ENCODE results near the gene LRRC49.

LRRC49 gene

GRCh38 chr15:70947351-70948335 lies 55.0 kb downstream of the LRRC49 start:
- TF ChIP-seq CTCF (IDR thresholded peaks at IDR 0.05; ENCODE audit: low read length, missing control alignments) = no peak
- no peak for DNase-seq (ENCODE audit: low read depth)
- H3K4me3 ChIP-seq (replicated peaks; ENCODE audit: low read depth, low read length) = no peak overlapping the region

GRCh38 chr15:70950953-70951352 lies 58.3 kb downstream of the LRRC49 start:
- TF ChIP-seq CTCF (IDR thresholded peaks at IDR 0.05; ENCODE audit: low read length, missing control alignments) = no peak
- H3K4me3 ChIP-seq (replicated peaks; ENCODE audit: low read depth, low read length) = no peak overlapping the region
- no peak for DNase-seq (ENCODE audit: low read depth)

- TF ChIP-seq CTCF (IDR thresholded peaks at IDR 0.05; ENCODE audit: low read length, missing control alignments) = no peak
- no peak overlapping the region for H3K4me3 ChIP-seq (replicated peaks; ENCODE audit: low read depth, low read length)
- DNase-seq (ENCODE audit: low read depth) = no peak
Observed at GRCh38 chr15:70954171-70954570, 61.5 kb downstream of the LRRC49 start.

- no peak for TF ChIP-seq CTCF (IDR thresholded peaks at IDR 0.05; ENCODE audit: low read length, missing control alignments)
- DNase-seq (ENCODE audit: low read depth) = no peak
- H3K4me3 ChIP-seq (replicated peaks; ENCODE audit: low read depth, low read length) = no peak overlapping the region
Observed at GRCh38 chr15:70954733-70955132, 62.1 kb downstream of the LRRC49 start.

GRCh38 chr15:70955151-70955550 lies 62.5 kb downstream of the LRRC49 start:
- TF ChIP-seq CTCF (IDR thresholded peaks at IDR 0.05; ENCODE audit: low read length, missing control alignments) = no peak
- H3K4me3 ChIP-seq (replicated peaks; ENCODE audit: low read depth, low read length) = no peak overlapping the region
- peak; percentile 10 for DNase-seq (ENCODE audit: low read depth)

GRCh38 chr15:70956201-70956995 lies 63.8 kb downstream of the LRRC49 start:
- peak; percentile 30 for DNase-seq (ENCODE audit: low read depth)
- TF ChIP-seq CTCF (IDR thresholded peaks at IDR 0.05; ENCODE audit: low read length, missing control alignments) = no peak
- no peak overlapping the region for H3K4me3 ChIP-seq (replicated peaks; ENCODE audit: low read depth, low read length)

All from fibroblast of pulmonary artery (primary cell).